Heart right ventricle (tissue), 16 donors: ENCODE results near the gene SUN3. TPM values are rescaled to one million over a fixed set of nuclear protein-coding genes. Genes with fewer than 3 reads are reported as not detected.

Experiments used
- ATAC-seq, 8 donors: fragments of 200-7000 bp; cut with Tn5 transposase; one replicate each; pipeline ENCODE4 v1.9.1; 2020; ENCODE audit warnings: mild to moderate bottlenecking in 8 of 8, moderate library complexity in 8 of 8, moderate number of reproducible peaks in 1 of 8
- DNase-seq, 2 donors: peaks; one replicate each; pipeline ENCODE4 v3.0.0-alpha.2; 2020
- H3K27ac ChIP-seq, 10 donors: fragments of 200-600 bp; sonication (generic) in 2 of 10; one replicate each; pipeline versions ENCODE4 v1.5.0 to v1.8.0; 2020 to 2022; ENCODE audit warnings: mild to moderate bottlenecking in 3 of 10
- H3K27me3 ChIP-seq, 7 donors: fragments of 200-600 bp; one replicate each; pipeline ENCODE4 v1.8.0; 2021 to 2022; ENCODE audit warnings: mild to moderate bottlenecking in 2 of 7
- H3K36me3 ChIP-seq, 9 donors: fragments of 200-600 bp; sonication (generic) in 1 of 9; one replicate each; pipeline versions ENCODE4 v1.5.0 to v1.8.0; 2020 to 2022; ENCODE audit warnings: mild to moderate bottlenecking in 2 of 9
- H3K4me1 ChIP-seq, 9 donors: fragments of 200-600 bp; sonication (generic) in 1 of 9; one replicate each; pipeline versions ENCODE4 v1.5.0 to v1.8.0; 2020 to 2022; ENCODE audit warnings: mild to moderate bottlenecking in 4 of 9
- H3K4me3 ChIP-seq, 10 donors: fragments of 200-600 bp; sonication (generic) in 2 of 10; one replicate each; pipeline versions ENCODE4 v1.5.0 to v1.8.0; 2020 to 2022; ENCODE audit warnings: mild to moderate bottlenecking in 7 of 10, moderate library complexity in 2 of 10
- H3K9me3 ChIP-seq, 11 donors: fragments of 200-600 bp in 10 of 11; sonication (generic) in 2 of 11; one replicate each; pipeline versions ENCODE4 v1.5.0 to v1.8.0; 2013 to 2022; ENCODE audit warnings: mild to moderate bottlenecking in 2 of 11, control low read depth in 1 of 11, moderate library complexity in 1 of 11
- WGBS, 2 donors: extraction: QIAGEN DNeasy Blood & Tissue Kit; methylation state at CpG; one replicate each; pipeline ENCODE4 v1.1.7; 2013; ENCODE audit warnings: inconsistent platforms in 1 of 2; 5-methylcytosine and 5-hydroxymethylcytosine counted together
- intact Hi-C, 10 donors: fragments of 100-400 bp; cut with DNase I; formaldehyde crosslinking; loops; one replicate each; pipeline versions ENCODE4 v1.11.1 to v1.14.2; 2022
- polyA plus RNA-seq, 2 donors: library from polyadenylated mRNA; stranded (reverse); fragments of 200-250 nt; gene quantifications; one replicate each; pipeline ENCODE4 v1.2.3, GENCODE V29; 2013
- total RNA-seq, 10 donors: library from RNA; stranded (reverse); fragmentation: NEBNext Ultra II Directional in 3 of 10; extraction: Animal tissue kit (Norgen Biotek cat#: 25700) in 3 of 10; gene quantifications; one replicate each; pipeline versions ENCODE4 v1.2.1 to v1.2.4, GENCODE V29; 2021 to 2023
- TF ChIP-seq, protein P1 (sequence below), 9 donors: fragments of 200-600 bp; sonication (generic) in 2 of 9; IDR thresholded peaks; one replicate each; pipeline versions ENCODE4 v1.5.0 to v1.8.0; 2021 to 2022; ENCODE audit warnings: antibody characterized with exemption in 9 of 9, mild to moderate bottlenecking in 5 of 9, moderate library complexity in 1 of 9
- donor health status: Arrhythmogenic right ventricular cardiomyopathy.
- donor health status: ischemic (EF 13 %, LVEDD 7.1; RV severe dilation, severe dysfunction).
- donor health status: healthy with polysubstance abuse.
- donor health status: DM: no; HTN: yes; CAD: no.
- donor health status: DM: no; HTN: no; CAD: no.
- donor health status: ischemic (EF 25% LVEDD 6.9; RV normal size, moderate dysfunction).
- donor health status: ischemic (EF 25% LVEDD 5.7; RV mildly dilated, moderate dysfunction).
- donor health status: healthy.
- donor health status: DM: yes; HTN: yes; CAD: no.
- donor health status: Ischemic cardiomyopathy.
- donor health status: ischemic (EF 35%, LVEDD 5.7; RV mildly dilated, moderate dysfunction).
- donor health status: nonischemic (EF 11% LVEDD 7.7; RV severe dilation, severe dysfunction).
- donor health status: DM: yes; HTN: yes; CAD: no.
- donor health status: PGD.
- donor health status: ischemic (EF 29% LVEDD 5.4; RV normal size, mild dysfunction).
- donor health status: nonischemic (EF 23%, LVEDD 6.1; RV moderate dilation, normal function).

The SUN3 gene
- total and polyA plus RNA-seq, 12 donors: not detected

DNA sequence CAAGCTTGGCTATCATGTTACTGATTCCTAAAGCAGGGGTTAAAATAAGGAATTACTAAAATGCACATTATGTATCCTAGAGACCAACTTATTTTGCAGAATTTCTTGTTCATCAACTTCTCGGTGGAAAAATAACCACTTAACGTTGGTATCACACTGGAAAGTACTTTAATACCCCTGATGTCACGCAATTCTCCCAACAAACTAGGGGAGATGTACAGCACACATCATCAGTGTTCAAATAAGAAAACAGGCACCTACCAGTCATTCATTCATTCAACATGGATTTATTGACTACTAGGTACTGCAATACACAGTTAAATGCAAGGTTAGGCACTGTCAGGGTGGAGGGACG is 50.1 kb downstream of the SUN3 start:
- WGBS, 2 donors: 6 to 8% methylated on average over 4 of the region's 4 CpGs
- Histone ChIP-seq H3K4me3 (peak overlapping the region; percentile 52 to 80 (median 68)), H3K27ac (peak overlapping the region; percentile 52 to 92 (median 86)), H3K9me3 (peaks cover 0 to 4% (median 0%) of the 10 kb centered on the region in 11 donors), H3K36me3 (peaks cover 0 to 48% (median 43%) of the 10 kb centered on the region in 9 donors), H3K27me3 (no peaks in the 10 kb centered on the region), H3K4me1 (peaks cover 5 to 21% (median 13%) of the 10 kb centered on the region in 9 donors)
- intact Hi-C loops: loop anchor here in 2 of 10 donors (5.0 kb wide), 1 partner anchor 109 kb away; the partner anchor contains the start of gene UPP1 (in 2 of the 2)
- TF ChIP-seq, protein P1, sequence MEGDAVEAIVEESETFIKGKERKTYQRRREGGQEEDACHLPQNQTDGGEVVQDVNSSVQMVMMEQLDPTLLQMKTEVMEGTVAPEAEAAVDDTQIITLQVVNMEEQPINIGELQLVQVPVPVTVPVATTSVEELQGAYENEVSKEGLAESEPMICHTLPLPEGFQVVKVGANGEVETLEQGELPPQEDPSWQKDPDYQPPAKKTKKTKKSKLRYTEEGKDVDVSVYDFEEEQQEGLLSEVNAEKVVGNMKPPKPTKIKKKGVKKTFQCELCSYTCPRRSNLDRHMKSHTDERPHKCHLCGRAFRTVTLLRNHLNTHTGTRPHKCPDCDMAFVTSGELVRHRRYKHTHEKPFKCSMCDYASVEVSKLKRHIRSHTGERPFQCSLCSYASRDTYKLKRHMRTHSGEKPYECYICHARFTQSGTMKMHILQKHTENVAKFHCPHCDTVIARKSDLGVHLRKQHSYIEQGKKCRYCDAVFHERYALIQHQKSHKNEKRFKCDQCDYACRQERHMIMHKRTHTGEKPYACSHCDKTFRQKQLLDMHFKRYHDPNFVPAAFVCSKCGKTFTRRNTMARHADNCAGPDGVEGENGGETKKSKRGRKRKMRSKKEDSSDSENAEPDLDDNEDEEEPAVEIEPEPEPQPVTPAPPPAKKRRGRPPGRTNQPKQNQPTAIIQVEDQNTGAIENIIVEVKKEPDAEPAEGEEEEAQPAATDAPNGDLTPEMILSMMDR (IDR thresholded peaks at IDR 0.05): no peak
- ATAC-seq: peak in 1 of 8 donors; percentile 23
- no peak for DNase-seq

DNA sequence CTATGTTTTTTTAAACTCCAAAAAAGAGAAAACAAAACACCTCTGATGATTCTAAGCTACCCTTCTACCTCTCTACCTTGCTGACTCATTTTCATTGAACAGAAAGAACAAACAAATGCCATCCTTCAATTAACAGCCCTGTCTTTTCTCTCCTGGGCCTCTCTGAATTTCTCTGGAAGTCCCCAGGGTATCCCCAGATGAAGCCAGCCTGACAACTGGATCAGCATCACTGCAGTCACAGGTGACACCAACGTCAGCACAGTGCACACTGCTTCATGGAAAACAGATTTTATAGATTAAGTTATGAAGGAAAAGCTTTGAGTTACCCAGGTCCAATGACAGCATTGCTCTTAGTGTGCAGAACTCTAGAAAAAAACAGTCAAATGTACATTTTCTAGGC is 55.2 kb downstream of the SUN3 start:
- Histone ChIP-seq H3K4me3 (no peak overlapping the region), H3K4me1 (peaks cover 5 to 62% (median 27%) of the 10 kb centered on the region in 9 donors), H3K27ac (no peak overlapping the region), H3K36me3 (peaks cover 0 to 91% (median 57%) of the 10 kb centered on the region in 9 donors), H3K9me3 (no peaks in the 10 kb centered on the region), H3K27me3 (no peaks in the 10 kb centered on the region)
- TF ChIP-seq, protein P1 (IDR thresholded peaks at IDR 0.05): no peak
- DNase-seq: no peak
- ATAC-seq: no peak
- WGBS, 2 donors: 61 to 68% methylated on average over 1 of the region's 1 CpG
- intact Hi-C loops: no loop called here

DNA sequence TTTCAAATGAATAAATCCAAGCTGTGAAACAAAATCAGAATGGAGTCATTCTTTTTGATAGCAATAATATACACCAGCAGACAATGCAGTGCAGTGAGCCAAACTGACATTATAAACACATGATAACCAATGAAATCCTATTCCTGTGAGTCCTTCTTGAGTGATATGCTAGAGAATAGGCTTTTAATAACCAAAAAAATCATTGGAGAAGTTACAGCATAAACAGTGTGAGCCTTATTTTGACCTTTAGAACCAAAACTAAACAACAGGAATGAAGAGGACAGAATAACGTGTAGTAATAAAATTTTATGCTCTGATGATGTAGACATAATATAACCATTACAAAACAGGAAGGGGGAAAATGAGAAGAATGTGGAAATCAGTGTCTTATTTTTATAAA is 58.1 kb downstream of the SUN3 start:
- intact Hi-C loops: no loop called here
- Histone ChIP-seq H3K27ac (peak overlapping the region in 7 of 10 donors; percentile 0 to 75 (median 41)), H3K4me3 (no peak overlapping the region), H3K9me3 (no peaks in the 10 kb centered on the region), H3K36me3 (peaks cover 0 to 92% (median 61%) of the 10 kb centered on the region in 9 donors), H3K27me3 (no peaks in the 10 kb centered on the region), H3K4me1 (peaks cover 0 to 57% (median 21%) of the 10 kb centered on the region in 9 donors)
- TF ChIP-seq, protein P1 (IDR thresholded peaks at IDR 0.05): no peak
- ATAC-seq (no peak), DNase-seq (no peak)
- WGBS, 2 donors: 52 to 63% methylated on average over 1 of the region's 1 CpG

DNA sequence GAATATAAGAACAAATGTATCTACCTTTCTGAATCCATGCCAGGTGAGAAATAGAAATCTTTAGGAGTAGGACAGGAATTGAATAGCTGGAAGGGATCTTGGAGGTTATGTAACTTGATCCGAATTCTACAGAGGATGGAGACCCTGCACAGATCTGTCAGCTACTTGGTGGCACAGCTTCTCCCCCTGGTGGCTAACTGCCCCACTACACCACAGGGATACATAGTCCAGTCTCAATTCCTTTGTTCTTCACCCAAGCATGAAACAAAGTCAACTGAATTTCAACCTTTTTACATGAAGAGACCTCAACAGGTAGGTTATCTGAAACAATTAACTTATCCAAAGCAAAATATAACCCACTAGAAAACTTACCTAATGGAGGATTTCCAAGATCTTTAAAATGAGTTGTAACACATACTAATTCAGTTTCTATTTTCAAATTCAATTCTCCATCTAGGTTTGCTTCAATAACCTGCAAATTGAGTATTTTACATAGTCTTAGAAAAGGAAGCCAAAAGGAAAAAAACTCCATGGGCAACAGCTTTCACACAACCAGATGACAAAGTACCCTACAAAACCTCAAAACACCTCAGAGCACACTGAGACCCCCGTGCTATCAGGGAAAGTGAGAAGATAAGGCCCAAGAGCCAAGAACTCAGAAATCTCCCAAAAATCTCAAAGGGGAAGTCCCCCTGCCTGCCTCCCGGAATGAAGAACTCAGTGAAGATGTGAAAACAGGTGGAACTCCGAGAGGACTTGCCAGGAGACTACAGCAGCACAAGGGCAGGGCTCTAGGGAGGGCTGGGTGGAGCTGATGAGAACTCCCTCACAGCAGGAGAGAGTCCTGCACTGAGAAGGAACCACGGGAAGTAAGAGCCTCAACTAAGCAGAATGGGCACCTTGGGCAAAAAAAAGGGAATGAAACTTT is 59.8 kb downstream of the SUN3 start:
- Histone ChIP-seq H3K27me3 (no peaks in the 10 kb centered on the region), H3K9me3 (no peaks in the 10 kb centered on the region), H3K27ac (peak overlapping the region in 5 of 10 donors; percentile 1 to 67 (median 17)), H3K36me3 (peaks cover 0 to 92% (median 61%) of the 10 kb centered on the region in 9 donors), H3K4me3 (no peak overlapping the region), H3K4me1 (peaks cover 0 to 57% (median 21%) of the 10 kb centered on the region in 9 donors)
- TF ChIP-seq, protein P1 (IDR thresholded peaks at IDR 0.05): peak; percentile 68 to 94 (median 89)
- intact Hi-C loops: loop anchor here in 6 of 10 donors (1.0 to 10.0 kb wide), 4 partner anchors 24 to 702 kb away; no protein-coding TSS in a partner anchor
- WGBS, 2 donors: 47 to 55% methylated on average over 5 of the region's 5 CpGs
- peak; percentile 64 to 72 for DNase-seq
- peak; percentile 68 to 85 (median 74) for ATAC-seq
